GM10847 (cell line): ENCODE measurements around the gene TTC7B.

ENCODE experiments used
- POLR2A ChIP-seq: IDR thresholded peaks from 2 replicates; pipeline ENCODE4 v1.6.1; 2011; ENCODE audit not compliant: insufficient read length; ENCODE audit errors: extremely low read depth

The TTC7B gene

DNA sequence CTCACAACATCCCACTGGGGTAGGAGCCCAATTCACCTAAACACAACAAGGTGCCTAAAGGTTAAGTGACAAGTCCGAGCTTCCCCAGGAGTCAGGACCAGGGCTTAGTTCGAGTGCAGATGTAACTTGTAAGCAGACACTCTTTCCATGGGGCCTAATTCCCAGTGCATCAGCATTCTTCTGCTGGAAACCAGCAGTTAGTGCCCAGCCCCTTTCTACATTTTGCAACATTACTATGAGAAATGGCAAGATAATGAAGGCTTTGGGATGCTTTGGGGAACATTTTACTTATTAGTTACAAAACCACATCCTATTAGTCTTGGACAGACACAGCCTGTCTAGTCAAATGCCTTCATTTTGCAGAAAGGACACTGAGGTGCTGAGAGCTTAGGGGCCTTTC lies 239.6 kb downstream of the TTC7B start:
- TF ChIP-seq POLR2A = no peak

DNA sequence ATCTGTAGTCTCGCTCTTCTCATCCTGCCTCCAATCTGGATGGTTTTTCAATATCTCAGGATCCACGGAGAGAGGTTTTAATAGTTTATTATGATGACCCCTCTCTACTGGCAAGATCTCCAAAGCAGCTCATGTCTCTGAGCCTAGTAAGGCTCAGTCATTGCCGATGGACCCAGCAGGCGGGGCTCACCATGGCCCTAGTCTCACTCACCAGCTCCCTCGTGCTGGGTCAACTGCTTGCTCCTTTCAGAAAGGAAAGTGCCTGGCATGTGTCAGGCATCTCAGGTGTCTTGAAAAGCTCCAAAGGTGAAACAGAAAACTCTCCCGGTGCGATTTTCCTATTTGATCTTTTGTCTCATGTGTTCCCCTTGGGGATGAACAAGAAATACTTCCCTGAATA lies 240.4 kb downstream of the TTC7B start:
- no peak for TF ChIP-seq POLR2A

DNA sequence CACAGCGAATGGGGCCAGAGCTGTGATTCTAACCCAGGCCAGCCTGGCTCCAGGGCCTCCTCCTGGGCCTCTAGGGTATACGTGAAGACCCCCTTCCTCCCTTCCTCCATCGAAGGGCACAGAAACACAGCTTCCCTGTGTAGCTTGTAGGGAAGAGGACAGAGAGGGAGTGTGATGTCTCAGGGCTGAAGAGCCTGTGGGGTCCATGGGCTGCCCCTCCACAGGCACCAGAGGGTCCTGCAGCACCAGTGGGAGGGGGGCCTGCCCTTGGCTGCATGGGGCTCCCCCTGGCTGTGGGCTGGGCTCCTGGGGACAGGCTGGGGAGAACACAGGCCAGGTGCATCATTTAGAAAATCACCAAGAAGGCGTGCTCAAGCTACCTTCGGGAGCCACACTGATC lies 240.9 kb downstream of the TTC7B start:
- no peak for TF ChIP-seq POLR2A

DNA sequence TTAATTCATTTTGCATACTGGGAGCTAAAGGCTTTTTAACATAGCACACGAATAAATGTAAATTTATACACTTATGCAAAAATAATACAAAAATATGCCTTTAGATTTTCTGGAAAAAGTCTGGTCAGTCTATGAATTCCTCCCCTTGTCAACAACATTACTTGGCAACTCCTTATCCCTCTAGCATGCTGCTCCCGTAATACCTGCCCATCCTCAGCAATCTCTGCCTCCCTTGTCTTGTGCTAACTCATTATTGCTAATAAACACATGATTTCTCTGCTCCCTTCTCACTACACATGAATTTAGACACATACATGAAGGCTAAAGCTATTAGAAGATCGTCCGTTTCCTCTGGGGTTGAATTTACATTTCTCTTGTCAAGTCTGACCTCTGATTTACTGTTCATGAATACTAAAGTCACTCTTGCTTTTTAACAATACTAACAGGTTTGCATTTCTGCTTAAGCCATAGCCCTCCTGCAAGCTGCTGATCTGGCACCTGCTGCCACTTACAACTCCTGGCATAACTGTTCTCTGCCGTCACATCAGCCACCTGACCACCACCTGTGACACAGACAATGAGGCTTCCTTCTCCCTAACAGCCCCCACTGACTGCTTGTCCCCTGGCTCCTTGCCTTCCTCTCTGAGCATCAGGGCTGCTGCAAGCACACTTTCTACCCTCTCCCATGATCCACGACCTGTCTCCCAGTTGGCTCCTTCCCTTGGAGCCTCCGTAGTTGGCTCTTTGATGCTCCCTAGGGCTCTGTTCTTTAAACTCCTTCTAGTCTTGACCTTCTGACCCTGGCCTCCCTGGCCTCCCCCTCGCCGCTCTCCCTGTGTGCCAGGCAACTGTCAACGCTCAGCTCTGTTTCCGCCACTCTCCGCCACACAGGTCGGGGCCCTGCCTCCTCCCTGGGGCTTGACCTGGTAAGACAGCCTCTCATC lies 241.8 kb downstream of the TTC7B start:
- TF ChIP-seq POLR2A = no peak

DNA sequence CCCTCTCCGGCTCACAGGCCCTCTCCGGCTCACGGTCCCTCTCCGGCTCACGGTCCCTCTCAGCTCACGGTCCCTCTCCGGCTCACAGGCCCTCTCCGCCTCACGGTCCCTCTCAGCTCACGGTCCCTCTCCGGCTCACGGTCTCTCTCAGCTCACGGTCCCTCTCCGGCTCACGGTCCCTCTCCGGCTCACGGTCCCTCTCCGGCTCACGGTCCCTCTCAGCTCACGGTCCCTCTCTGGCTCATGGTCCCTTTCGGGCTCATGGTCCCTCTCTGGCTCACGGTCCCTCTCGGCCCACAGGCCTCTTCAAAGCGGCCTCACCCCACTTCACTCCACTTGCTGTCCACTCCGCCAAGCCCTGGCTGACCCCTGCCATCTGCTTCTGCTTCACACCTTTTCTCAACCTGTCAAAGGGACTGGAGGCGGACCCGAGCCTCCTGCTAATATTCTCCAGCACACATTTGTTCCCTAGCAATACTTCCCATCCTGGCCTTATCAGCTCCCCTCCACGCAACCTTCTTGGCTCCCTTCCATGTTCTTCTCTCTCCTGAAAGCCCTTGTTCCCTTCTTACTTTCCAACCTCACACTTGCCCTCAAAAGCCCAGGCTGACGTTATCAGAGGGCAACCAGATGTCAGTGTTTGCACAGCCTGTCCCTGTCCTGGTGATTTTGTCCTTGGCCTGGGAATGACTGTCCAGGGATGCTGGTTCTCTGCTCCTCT lies 242.7 kb downstream of the TTC7B start:
- TF ChIP-seq POLR2A = no peak

DNA sequence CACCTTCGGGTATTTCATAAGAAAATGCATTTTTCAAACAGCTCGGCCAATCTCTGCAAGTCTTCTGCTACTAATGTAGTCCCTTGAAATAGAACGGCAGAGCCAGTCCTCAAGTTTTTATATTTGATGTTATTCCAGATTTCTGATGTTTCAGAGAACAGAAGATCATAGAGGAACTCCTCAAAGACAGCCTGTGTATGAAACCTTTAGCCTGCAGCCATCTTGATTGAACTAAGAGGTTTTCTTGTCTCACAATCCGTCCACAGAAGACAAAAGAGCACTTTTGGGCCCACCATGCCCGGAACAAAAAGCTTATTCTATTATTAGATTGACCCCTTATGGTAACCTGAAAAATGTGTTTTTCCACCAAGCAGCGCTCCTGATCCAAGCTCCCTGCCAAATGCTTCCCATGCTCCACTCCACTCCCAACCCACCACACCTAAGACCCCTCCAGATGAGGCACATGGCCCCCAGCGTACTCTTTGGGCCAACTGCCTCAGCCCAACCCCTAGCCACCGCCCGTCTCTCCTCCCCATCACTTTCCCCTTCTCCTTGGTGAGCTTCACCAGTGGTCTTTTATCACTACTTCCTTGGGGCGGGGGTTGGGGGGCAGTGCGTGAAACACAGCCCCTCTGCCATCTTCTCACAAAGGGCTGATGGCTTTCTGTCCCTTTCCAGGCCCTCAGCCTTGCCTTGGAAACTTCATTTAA lies 243.6 kb downstream of the TTC7B start:
- no peak for TF ChIP-seq POLR2A

DNA sequence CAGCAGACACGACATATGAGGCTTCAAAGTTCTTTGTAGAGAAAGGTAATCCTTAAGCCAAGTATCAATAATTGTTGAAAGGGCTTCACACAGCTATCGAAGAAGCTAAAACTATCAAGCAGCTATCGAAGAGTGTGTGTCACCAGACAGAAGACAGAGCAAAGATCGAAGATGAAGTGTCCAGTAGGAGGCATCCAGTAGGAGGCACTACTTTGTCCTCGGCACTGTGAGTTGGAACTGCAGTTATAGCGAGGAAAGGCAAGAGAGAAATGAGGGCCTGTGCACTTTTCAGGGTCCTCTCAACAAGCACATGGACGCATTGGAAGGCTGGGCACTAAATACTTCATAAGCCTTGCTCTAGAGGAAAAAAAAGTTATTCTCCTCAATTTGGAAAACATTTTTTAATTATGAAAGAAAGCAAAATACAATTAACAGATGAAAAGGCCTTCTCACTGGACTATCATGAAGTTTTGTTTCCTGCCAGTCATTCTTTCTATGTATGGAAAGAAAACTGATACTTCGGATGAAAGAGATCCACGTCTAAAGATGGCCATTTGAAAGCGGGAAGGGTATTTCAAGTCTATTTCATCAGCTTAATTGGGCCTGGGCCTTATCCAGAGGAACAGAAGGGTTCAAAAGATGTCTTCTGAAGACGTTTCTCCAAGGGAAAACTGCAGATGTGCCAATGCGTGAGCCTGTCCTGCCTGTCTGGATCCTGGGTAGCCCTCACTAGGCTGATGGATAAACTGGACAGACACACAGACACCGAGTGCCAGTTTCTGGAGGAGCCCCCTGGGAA lies 244.9 kb downstream of the TTC7B start:
- no peak for TF ChIP-seq POLR2A

DNA sequence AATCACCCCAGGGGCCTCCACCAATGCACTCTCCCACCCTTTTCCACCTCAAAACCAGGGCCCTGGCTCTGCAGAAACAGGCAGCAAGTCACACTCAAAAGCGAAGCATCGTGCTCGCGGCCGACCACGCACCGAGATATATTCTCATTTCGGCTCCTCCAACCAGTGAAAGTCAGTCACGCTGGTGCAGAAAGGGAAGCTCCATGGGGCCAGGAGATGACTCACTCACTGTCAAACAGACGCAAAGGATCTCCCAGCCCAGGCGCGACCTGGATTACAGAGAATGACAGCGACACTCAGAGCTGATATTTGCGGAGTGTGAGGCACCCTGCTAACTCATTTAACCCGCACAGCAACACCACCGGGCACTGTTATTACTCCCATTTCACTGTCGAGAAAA lies 245.8 kb downstream of the TTC7B start:
- no peak for TF ChIP-seq POLR2A

DNA sequence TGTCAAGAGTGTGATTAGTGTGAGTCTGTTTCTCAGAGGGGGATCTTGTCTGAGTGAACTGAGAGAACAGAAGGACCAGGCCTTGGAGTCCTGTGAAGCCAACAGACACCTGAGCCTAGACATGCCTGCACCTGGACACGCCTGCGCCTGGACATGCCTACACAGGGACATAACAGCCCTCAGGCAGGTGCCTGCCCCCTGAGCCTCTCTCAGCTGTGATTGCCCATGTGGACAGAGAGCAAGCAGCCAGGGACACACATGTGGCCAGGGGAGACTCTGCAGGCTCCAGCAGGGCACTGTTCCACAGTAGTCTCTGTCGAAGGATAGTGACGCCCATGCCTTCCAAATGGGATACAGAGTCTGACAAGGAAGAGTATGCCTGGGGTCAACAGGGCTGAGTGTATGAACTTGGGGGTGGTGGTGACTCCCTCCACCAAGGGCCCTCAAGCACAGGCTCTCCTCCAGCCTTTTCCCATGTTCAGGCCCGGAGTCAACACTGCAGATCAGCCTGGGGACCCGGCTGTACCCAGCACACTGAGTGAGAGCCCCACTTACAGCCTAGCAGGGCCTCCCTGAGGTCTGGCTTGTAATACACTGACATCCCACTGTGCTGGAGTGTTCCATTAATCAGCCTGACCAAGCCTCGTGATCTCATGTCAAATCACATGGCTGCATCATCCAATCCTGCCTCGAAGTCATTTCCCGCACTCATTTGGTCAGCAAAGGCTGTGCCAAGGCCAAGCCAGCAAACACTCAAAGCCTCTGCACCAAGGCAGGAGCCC lies 246.4 kb downstream of the TTC7B start:
- TF ChIP-seq POLR2A = no peak

DNA sequence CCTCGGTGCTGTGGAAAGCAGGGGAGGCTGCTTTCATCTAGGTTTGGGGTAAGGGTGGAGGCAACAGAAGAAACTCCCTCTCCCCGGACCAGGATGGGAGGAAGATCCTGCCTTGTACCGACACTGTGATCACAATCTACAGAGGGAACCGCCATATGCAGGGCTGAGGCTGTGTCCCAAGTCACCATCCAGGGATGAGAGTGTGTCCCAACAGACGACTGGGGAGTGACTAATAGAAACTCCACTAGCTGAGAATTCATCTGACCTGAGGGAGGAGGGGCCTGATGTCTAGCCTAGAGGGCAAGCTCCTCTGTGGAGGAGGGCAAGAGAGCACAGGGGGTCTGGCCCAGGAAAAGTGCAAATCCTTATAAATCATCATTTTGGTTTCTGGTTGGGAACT lies 247.0 kb downstream of the TTC7B start:
- TF ChIP-seq POLR2A = no peak

DNA sequence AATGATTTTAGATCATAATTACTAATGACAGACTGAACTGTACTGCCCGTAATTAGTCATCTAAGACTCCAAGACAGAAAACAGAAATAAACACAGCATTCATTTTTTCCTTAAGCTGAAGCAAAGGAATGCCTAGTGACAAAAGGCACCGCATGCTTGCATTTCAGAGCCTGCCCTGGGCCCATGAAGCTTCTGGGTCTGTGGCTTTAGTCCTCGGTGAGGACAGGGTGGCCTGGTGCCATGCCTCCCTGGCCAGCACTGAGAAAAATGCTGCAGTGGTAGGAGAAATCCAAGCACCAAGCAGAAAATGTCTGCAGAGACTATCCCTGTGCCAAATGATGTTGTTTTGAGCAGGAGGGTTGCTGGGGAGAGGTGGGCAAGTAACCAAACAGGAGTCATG lies 247.8 kb downstream of the TTC7B start:
- no peak for TF ChIP-seq POLR2A

DNA sequence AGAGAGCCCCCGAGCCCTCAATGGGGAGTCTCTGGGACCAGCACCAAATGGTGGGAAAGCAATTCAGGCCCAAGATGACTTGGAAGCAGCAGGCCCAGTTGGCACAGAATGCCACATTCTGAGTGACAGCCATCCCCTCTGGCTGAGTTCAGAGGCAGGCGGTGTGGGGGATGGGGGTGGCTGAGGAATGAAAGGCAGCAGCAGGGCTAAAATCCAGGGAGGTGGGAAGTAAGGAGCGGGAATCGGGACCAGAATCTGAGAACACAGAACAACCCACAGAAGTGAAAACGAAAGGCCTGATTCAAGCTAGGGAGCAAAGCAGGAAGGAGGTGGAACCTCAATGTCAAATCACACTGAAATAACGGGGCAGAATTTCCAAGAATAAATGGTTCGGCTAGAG lies 248.2 kb downstream of the TTC7B start:
- no peak for TF ChIP-seq POLR2A

DNA sequence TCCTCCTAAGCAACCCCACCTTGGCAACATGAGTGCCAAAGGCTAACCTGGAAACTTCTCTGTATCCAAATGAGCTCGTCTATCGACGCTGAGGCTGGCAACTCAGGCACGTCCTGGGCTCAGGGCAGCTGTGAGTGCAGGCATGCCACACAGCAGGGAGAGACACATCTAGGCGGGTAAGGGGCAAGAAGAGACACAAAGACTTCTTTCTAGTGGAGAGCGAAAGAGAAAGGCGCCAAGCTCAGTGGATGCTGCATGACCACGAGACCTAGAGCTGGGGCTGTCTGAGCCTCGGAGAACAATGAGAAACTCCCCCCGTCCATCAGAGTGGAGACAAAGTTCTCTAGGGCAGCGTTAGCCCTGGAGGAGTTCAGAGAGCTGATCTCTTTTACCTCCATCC lies 249.0 kb downstream of the TTC7B start:
- TF ChIP-seq POLR2A = no peak

DNA sequence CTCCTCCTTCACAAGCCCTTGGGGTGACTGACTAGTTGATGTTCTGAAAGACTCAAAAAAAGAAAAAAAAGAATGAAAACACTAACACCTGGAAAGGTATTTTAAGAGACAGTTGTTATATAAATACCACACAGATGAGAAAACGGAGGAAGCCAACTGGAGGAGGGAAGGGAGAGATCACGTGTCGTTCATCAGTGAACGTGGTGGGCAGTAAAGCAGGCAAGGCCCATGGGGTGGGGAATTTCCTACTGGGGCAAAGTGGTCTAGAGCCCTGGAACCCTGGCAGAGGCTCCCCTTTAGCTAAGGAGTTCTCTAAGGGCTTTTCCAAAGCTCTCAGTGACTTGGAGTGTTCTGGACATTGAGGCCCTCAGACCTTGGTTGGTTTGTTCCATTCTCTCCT lies 249.7 kb downstream of the TTC7B start:
- TF ChIP-seq POLR2A = no peak

DNA sequence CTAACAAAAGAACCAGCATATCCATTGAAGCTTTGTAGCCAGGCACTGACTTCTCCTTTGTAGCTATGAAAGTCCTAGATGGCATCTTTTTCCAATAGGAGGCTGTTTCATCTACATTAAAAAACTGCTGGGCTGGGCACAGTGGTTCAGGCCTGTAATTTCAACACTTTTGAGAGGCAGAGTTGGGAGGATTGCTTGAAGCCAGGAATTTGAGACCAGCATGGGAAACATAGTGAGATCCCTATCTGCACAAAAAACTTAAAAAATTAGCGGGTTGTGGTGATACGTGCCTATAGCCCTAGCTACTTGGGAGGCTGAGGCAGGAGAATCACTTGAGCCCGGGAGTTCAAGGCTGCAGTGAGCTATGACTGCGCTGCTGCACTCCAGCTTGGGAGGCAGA lies 251.7 kb downstream of the TTC7B start:
- TF ChIP-seq POLR2A = no peak

DNA sequence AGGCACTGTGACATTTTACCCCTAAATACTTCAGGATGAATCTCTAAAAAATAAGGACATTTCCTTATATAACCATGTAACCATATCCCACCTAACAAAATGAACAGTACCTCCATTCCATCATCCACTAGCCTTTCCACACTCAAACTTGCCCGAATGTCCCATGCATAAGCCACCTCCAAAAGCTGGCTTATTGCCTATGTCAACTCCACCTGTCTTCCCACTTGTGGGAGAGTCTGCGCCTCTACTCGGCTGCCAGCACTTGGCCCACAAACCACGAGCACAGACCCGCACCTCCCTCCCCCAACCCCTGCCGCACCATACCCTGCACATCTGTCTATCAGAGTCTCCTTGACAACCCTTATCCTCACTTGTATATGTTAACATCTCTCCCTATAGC lies 253.6 kb downstream of the TTC7B start:
- no peak for TF ChIP-seq POLR2A
